Uterus (tissue), 4 donors: ENCODE data around the gene LENG8. TPM values are rescaled to one million over a fixed set of nuclear protein-coding genes. Genes with fewer than 3 reads are reported as not detected.
"Not testable (repeated sequence)": the region's sequence is repeated elsewhere in the genome, so short reads cannot be mapped to it uniquely, and the experiment has no call there.

Experiments
- DNase-seq, 2 donors: peaks; one replicate each; pipeline ENCODE4 v3.0.0-alpha.2; 2019 to 2020
- H3K27ac ChIP-seq, 2 donors: fragments of 200-600 bp; sonication (generic); 1 replicate in 1 of 2; 2 replicates in 1 of 2; pipeline ENCODE4 v1.5.1; 2016 to 2018
- H3K27me3 ChIP-seq, 2 donors: fragments of 200-600 bp; sonication (generic); one replicate each; pipeline ENCODE4 v1.5.1; 2018 to 2019; ENCODE audit warnings: control low read depth in 1 of 2
- H3K36me3 ChIP-seq, 2 donors: fragments of 200-600 bp; sonication (generic); one replicate each; pipeline ENCODE4 v1.5.1; 2019; ENCODE audit warnings: control low read depth in 1 of 2
- H3K4me1 ChIP-seq, 2 donors: fragments of 200-600 bp; sonication (generic); one replicate each; pipeline ENCODE4 v1.5.1; 2018 to 2019; ENCODE audit warnings: control low read depth in 1 of 2
- H3K4me3 ChIP-seq, 2 donors: fragments of 200-600 bp; sonication (generic); 1 replicate in 1 of 2; 2 replicates in 1 of 2; pipeline ENCODE4 v1.5.1; 2018 to 2019; ENCODE audit warnings: mild to moderate bottlenecking in 1 of 2
- H3K9me3 ChIP-seq, 2 donors: fragments of 200-600 bp; sonication (generic); one replicate each; pipeline ENCODE4 v1.5.1; 2019; ENCODE audit warnings: control low read depth in 1 of 2
- CTCF ChIP-seq, 4 experiments: fragments of 200-600 bp in 2 of 4; fragments of 450-650 bp in 2 of 4; sonication (generic) in 2 of 4; IDR thresholded peaks; one replicate each; pipeline ENCODE4 v1.5.1; 2016 to 2019; ENCODE audit warnings: antibody characterized with exemption in 4 of 4, mild to moderate bottlenecking in 2 of 4, moderate library complexity in 1 of 4
- POLR2A ChIP-seq, 2 donors: fragments of 450-650 bp; IDR thresholded peaks; one replicate each; pipeline ENCODE4 v1.6.1; 2016; ENCODE audit warnings: antibody characterized with exemption in 2 of 2, mild to moderate bottlenecking in 1 of 2, moderate library complexity in 1 of 2
- intact Hi-C: fragments of 100-400 bp; cut with DNase I; formaldehyde crosslinking; loops from one replicate; pipeline ENCODE4 v1.15.1; 2023; ENCODE audit warnings: low total_unique reads
- small RNA-seq: library from RNA; depleted of rRNA; stranded (forward); fragments of <200 nt; gene quantifications from one replicate; pipeline ENCODE3, GENCODE V24; 2016
- total RNA-seq, 4 donors: library from RNA; depleted of rRNA in 3 of 4; stranded (reverse); fragments of >200 nt in 3 of 4; gene quantifications; one replicate each; pipeline versions ENCODE4 v1.1.0 to v1.2.4, GENCODE V29; 2014 to 2023
- donor health status: DM: yes; HTN: yes; CAD: no.

Gene LENG8
- total RNA-seq, 4 donors from 2014 or later, result 58.1 to 275 (median 91.4) TPM

- no peaks in the 10 kb centered on the region for H3K9me3 ChIP-seq
- H3K36me3 ChIP-seq, result no peaks in the 10 kb centered on the region
- no peaks in the 10 kb centered on the region for H3K27me3 ChIP-seq
- no peak for TF ChIP-seq POLR2A (IDR thresholded peaks at IDR 0.05)
- TF ChIP-seq CTCF (IDR thresholded peaks at IDR 0.05), result no peak
- no peaks in the 10 kb centered on the region for H3K4me1 ChIP-seq
- H3K27ac ChIP-seq, result no peak overlapping the region
- no peak for DNase-seq
- intact Hi-C loops, result no loop called here
- no peak overlapping the region for H3K4me3 ChIP-seq
These were observed 57.1 kb downstream of the LENG8 start for GRCh38 chr19:54506079-54506478.

- H3K4me1 ChIP-seq, H3K4me3 ChIP-seq, intact Hi-C loops, H3K27me3 ChIP-seq, DNase-seq, H3K27ac ChIP-seq, H3K9me3 ChIP-seq, H3K36me3 ChIP-seq: not testable (repeated sequence)
These were observed 58.2 kb downstream of the LENG8 start for GRCh38 chr19:54507038-54507717.

GRCh38 chr19:54507824-54508223 lies 58.8 kb downstream of the LENG8 start:
- H3K27ac ChIP-seq, result no peak overlapping the region
- no peak for DNase-seq
- TF ChIP-seq CTCF (IDR thresholded peaks at IDR 0.05), result no peak
- TF ChIP-seq POLR2A (IDR thresholded peaks at IDR 0.05), result no peak
- H3K4me1 ChIP-seq, result no peaks in the 10 kb centered on the region
- H3K27me3 ChIP-seq, result no peaks in the 10 kb centered on the region
- intact Hi-C loops, result no loop called here
- H3K36me3 ChIP-seq, result no peaks in the 10 kb centered on the region
- no peak overlapping the region for H3K4me3 ChIP-seq
- no peaks in the 10 kb centered on the region for H3K9me3 ChIP-seq

GRCh38 chr19:54508487-54508886 lies 59.5 kb downstream of the LENG8 start:
- DNase-seq, intact Hi-C loops, H3K4me1 ChIP-seq, H3K9me3 ChIP-seq, H3K4me3 ChIP-seq, H3K27ac ChIP-seq, H3K27me3 ChIP-seq, H3K36me3 ChIP-seq: not testable (repeated sequence)

- DNase-seq, H3K27ac ChIP-seq, intact Hi-C loops, H3K9me3 ChIP-seq, H3K4me3 ChIP-seq, H3K27me3 ChIP-seq, H3K4me1 ChIP-seq, H3K36me3 ChIP-seq: not testable (repeated sequence)
These were observed 60.4 kb downstream of the LENG8 start for GRCh38 chr19:54509200-54509940.

Small RNA genes within 50 kb of the gene (small RNA-seq; reads per million reads assigned to genes)
- gene AC245884.3, result not detected

Other genes with a start within 250 kb of the LENG8 start
- 1,000 to 10,000 TPM; 1,240 to 3,586 (median 2,088) TPM for gene RPS9, start 248.3 kb upstream of the LENG8 start, total RNA-seq
- gene LILRB3, start 226.2 kb upstream of the LENG8 start, total RNA-seq, result 1 to 10 TPM in 2 of 4 donors, not detected in 2; 3.0 to 5.3 TPM
- gene LILRA6, start 206.4 kb upstream of the LENG8 start, total RNA-seq, result 1 to 10 TPM in 2 of 4 donors, not detected in 2; 1.0 to 1.7 TPM
- 1 to 10 TPM in 3 of 4 donors, not detected in 1; 3.2 to 3.7 (median 3.7) TPM for gene LILRB5, start 191.9 kb upstream of the LENG8 start, total RNA-seq
- 1 to 10 TPM in 3 of 4 donors, under 1 TPM in 1; 0.41 to 4.2 (median 1.7) TPM for gene LILRB2, start 168.1 kb upstream of the LENG8 start, total RNA-seq
- 1 to 10 TPM in 2 of 4 donors, under 1 TPM in 1, not detected in 1; 0.35 to 9.7 (median 2.8) TPM for gene LILRA5, start 136.0 kb upstream of the LENG8 start, total RNA-seq
- gene LILRA4, start 110.0 kb upstream of the LENG8 start, total RNA-seq, result not detected
- gene LAIR1, start 84.3 kb upstream of the LENG8 start, total RNA-seq, result 10 to 100 TPM in 2 of 4 donors, 1 to 10 TPM in 2; 1.0 to 64.7 (median 9.5) TPM
- gene TTYH1, start 33.7 kb upstream of the LENG8 start, total RNA-seq, result 10 to 100 TPM in 1 of 4 donors, 1 to 10 TPM in 1, not detected in 2; 1.9 to 10.2 TPM
- 1 to 10 TPM in 3 of 4 donors, not detected in 1; 3.7 to 7.1 (median 3.8) TPM for gene LENG9, start 14.6 kb downstream of the LENG8 start, total RNA-seq
- gene CDC42EP5, start 24.1 kb downstream of the LENG8 start, total RNA-seq, result 10 to 100 TPM in 2 of 4 donors, 1 to 10 TPM in 2; 1.8 to 39.8 (median 16.1) TPM
- not detected for gene LAIR2, start 53.6 kb downstream of the LENG8 start, total RNA-seq
- gene LILRA2, start 124.6 kb downstream of the LENG8 start, total RNA-seq, result 1 to 10 TPM in 2 of 4 donors, under 1 TPM in 1, not detected in 1; 0.48 to 2.6 (median 1.6) TPM
- under 1 TPM in 3 of 4 donors, not detected in 1; 0.21 to 0.91 (median 0.29) TPM for gene LILRA1, start 144.4 kb downstream of the LENG8 start, total RNA-seq
- gene LILRB1, start 181.3 kb downstream of the LENG8 start, total RNA-seq, result 1 to 10 TPM in 2 of 4 donors, not detected in 2; 1.2 to 3.9 TPM
- 1 to 10 TPM in 1 of 4 donors, under 1 TPM in 1, not detected in 2; 0.48 to 1.5 TPM for gene LILRB4, start 213.8 kb downstream of the LENG8 start, total RNA-seq